ENCODE results near the gene CLDN3. TPM values are rescaled to one million over a fixed set of nuclear protein-coding genes. Genes with fewer than 3 reads are reported as not detected.

The CLDN3 gene
- total and polyA plus RNA-seq, 10 of the 15 experiments (the other 5 are each of a cell fraction or from before 2014, with no cell fraction given), result 0.05 TPM; not detected in 9

- Histone ChIP-seq H3K27ac (ENCODE audit: control insufficient read depth, insufficient read depth) (no peak overlapping the region), H3K9me3 (replicated peaks; ENCODE audit: control insufficient read depth, insufficient read depth, low read length) (no peaks in the 10 kb centered on the region), H3K4me1 (ENCODE audit: control insufficient read depth, insufficient read depth, low read length) (no peaks in the 10 kb centered on the region; the same call in none of the 2 replicates), H3K79me2 (ENCODE audit: control insufficient read depth, insufficient read depth, low read length) (no peaks in the 10 kb centered on the region), H3K4me3 (no peak overlapping the region), H2AFZ (ENCODE audit: control insufficient read depth, low read depth, low read length) (no peak overlapping the region), H3K9ac (ENCODE audit: control insufficient read depth, insufficient read depth, low read length) (no peak overlapping the region), H3K36me3 (ENCODE audit: control insufficient read depth in 2 of 2, insufficient read depth in 2 of 2, low read length in 1 of 2) (no peaks in the 10 kb centered on the region), H3K4me2 (ENCODE audit: control insufficient read depth, insufficient read depth) (no peak overlapping the region), H3K27me3 (replicated peaks in 1 of 2; ENCODE audit: control insufficient read depth in 2 of 2, insufficient read depth in 2 of 2, low read length in 1 of 2) (no peaks in the 10 kb centered on the region), H4K20me1 (ENCODE audit: control insufficient read depth, insufficient read depth) (no peaks in the 10 kb centered on the region; the same call in 1 of the 2 replicates)
- intact Hi-C loops (cut with micrococcal nuclease; ENCODE audit: unreplicated experiment) (no loop called here), in situ Hi-C loops (cut with MboI) (no loop called here)
- no peak for ATAC-seq
- no peak for DNase-seq (ENCODE audit: low read depth, low spot score)
- FAIRE-seq, result no peak
- WGBS (ENCODE audit: insufficient coverage, insufficient replicate concordance, low lambda C conversion rate, missing lambda C conversion rate), result 69% methylated on average over 3 of the region's 3 CpGs
- POLR2A ChIA-PET, result interaction anchor here (0.7 kb wide), 1 partner anchor 115 kb away, joined by 3 read pairs; no protein-coding TSS in a partner anchor
- SMC1A ChIA-PET (ENCODE audit: uncharacterized antibody, unreplicated experiment), result interaction anchor here (3.2 kb wide), 1 partner anchor 117 kb away, joined by 17 read pairs; no protein-coding TSS in a partner anchor
- BruUV-seq (replicated peaks), result no TSS peak
- RAD21 ChIA-PET (ENCODE audit: unreplicated experiment), result interaction anchor here (2.1 kb wide), 1 partner anchor 117 kb away, joined by 6 read pairs; no protein-coding TSS in a partner anchor
- TF ChIP-seq SP1 (IDR thresholded peaks at IDR 0.05; ENCODE audit: low read depth, low read length), result no peak
- no peak for TF ChIP-seq ZNF687 (IDR thresholded peaks at IDR 0.05)
- TF ChIP-seq BHLHE40 (IDR thresholded peaks at IDR 0.05; ENCODE audit: borderline replicate concordance in 1 of 2, low read depth in 2 of 2, low read length in 1 of 2), result no peak
- TF ChIP-seq ZBTB11 (CRISPR knock-in tag; IDR thresholded peaks at IDR 0.05), result no peak
- no peak for TF ChIP-seq ATF7 (IDR thresholded peaks at IDR 0.05; ENCODE audit: low read depth)
- TF ChIP-seq NRF1 (conservative IDR thresholded peaks at IDR 0.05; ENCODE audit: low read depth, low read length), result no peak
- TF ChIP-seq IKZF1 (conservative IDR thresholded peaks at IDR 0.05), result no peak
- CTCF ChIA-PET, result interaction anchor here (1.1 to 2.6 kb wide), 2 partner anchors 80 to 117 kb away, joined by 3 to 15 read pairs; no protein-coding TSS in a partner anchor
Observed at GRCh38 chr7:73723813-73724212, 46.3 kb downstream of the CLDN3 start.

Measured in GM12878 (cell line).